ENCODE results near the gene ATP2A3. TPM values are rescaled to one million over a fixed set of nuclear protein-coding genes. Genes with fewer than 3 reads are reported as not detected.

The ATP2A3 gene
- total RNA-seq, 1 donor from 2014 or later: 20.9 TPM

DNA sequence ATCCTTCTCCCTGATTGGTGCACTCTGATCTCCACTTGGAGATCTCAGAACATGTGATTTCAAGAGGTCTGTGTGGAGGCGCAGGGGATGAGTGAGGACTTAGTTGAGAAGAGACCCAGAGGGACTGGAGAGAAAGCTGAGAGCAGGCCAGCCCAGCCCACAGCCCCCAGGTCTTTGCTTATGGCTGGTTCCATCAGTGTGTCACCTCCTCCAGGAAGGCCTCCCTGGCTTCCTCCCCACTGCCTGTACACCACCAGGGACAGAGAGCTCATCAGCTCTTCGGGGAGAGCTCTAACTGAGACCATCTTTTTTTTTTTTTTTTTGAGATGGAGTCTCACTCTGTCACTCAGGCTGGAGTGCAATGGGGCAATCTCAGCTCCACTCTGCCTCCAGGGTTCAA is 51.4 kb downstream of the ATP2A3 start:
- no peak for DNase-seq (ENCODE audit: low spot score)

DNA sequence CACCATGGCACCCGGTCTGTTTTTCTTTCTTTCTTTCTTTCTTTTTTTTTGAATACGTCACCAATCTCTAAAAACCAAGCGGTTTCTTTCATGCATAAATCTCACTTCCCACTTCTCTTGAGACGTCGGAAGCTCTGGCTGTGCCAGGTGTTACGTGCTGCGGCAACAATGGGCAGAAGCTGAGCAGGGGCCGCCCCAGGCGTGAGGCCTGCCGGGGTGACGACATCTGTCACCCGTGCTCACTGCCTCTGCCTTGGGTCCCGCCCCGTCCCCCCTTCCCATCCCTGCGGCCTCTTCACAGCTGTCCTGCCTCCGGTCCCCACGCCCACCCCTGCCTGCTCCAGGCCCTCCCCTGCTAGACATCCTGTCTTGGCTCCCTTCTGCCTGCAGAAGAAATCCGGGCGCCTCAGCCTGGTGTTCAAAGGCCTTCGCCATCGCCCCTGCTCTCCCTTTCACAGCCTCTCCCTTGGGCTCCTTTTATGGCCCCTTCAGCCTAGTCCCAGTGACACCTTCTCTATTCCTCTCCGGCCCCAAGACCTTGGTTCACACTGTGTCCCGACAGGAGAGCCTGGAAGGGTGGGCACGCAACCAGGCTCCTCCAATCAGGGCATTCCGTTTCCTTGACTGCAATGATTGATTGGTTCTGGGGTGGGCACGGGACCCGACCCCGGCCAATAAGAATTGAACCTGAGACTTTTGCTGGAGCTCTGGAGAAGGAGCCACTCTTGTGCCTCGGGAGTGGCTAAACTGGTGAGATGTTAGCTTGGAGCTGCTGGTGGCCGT is 52.8 kb downstream of the ATP2A3 start:
- no peak for DNase-seq (ENCODE audit: low spot score)

DNA sequence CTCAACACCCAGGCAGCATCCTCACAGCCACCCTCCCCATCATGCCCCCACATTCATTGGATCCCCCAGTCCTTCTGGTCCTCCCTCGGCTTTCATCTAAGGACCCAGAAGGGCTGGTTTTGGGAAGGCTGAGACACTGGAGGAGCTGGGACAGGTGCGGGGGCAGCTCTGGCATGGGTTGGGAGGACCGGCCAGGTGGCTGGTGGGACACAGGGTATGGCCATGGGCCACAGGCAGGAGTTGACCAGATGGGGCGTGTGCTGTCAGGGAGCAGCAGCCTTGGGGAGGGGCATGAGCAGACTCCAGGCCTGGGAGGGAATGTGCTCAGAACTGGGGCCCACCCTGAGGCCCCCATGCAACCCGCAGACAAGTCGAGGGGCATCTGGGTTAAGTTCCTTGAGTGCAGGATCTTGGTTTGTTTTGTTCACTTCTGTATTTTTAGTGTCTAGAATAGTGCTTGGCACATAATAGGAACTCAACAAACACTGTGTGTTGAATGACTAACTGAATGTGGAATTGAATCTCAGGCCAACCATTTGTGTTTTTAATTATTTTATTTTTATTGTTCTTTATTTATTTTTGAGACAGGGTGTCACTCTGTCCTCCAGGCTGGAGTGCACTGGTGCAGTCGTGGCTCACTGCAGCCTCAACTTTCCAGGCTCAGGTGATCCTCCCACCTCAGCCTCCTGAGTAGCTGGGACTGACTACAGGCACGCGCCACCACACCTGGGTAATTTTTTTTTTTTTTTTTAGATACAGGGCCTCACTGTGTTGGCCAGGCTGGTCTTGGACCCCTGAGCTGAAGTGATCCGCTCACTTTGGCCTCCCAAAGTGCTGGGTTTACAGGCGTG is 53.6 kb downstream of the ATP2A3 start:
- no peak for DNase-seq (ENCODE audit: low spot score)

DNA sequence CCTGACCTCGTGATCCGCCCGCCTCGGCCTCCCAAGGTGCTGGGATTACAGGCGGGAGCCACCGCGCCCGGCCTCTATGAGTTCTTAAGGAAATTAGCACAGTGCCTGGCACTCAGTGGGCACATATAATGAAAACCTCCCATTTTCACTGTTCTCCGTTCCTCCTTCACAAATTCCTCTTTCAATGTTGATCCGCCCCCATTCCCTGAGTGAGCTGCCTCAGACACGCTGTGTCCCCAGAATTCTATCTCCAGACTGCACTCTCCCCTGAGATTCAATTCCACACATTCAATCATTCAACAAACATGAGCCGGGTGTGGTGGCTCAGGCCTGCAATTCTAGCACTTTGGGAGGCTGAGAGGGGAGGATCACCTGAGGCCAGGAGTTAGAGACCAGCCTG is 55.0 kb downstream of the ATP2A3 start:
- DNase-seq (ENCODE audit: low spot score): no peak

DNA sequence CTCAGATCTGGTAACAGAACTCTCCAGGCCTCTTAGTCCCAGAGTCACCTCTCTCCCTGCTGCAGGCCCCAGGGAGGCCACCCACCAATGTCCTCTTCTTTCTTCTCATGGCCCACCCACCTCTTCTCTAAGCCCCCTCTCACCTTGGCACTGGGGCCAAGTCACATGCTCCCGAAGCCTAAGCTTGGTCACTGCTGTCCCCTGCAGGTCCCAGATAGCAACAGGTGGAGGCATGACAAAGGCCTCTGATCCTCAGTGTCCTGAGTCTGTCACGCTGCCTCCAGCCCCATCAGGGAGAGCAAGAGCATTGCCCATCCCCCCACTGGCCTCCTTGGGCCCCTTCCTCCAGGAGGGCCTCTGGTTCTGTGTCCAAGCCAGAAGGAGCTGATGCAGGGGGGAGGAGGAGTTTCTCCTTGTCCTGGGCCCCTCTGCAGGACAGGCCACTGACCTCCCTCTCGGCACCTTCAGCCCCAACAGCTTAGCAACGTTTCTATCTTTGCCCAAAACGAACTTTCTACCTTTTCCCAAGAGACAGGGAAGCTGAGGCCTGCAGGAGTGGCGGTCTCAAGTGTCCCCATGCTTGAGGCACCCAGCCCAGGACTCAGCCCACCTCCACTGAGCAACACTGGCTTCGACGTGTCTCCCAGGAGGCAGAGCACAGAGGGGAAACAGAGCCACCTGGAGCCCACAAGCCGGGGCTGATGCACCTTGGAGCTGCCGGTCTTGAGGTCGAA is 56.6 kb downstream of the ATP2A3 start:
- no peak for DNase-seq (ENCODE audit: low spot score)

DNA sequence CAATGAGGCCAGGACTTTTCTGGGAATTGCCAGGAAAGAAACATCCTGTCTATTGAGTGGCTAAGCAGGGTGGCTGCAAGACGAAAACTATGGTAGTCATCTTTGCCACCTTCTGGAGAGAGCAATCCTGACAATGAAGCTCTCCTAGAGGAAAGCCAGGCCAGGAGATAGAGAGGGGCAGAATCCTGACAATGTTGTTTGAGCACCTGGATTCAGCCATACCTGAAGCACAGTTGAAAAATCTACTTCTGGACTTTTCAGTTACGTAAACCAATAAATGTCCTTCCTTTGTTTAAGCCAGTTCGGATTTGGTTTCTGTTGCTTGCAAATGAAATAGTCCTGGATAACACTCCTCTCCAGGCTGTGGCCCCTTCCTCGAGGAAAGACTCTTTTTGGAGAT is 57.4 kb downstream of the ATP2A3 start:
- no peak for DNase-seq (ENCODE audit: low spot score)

DNA sequence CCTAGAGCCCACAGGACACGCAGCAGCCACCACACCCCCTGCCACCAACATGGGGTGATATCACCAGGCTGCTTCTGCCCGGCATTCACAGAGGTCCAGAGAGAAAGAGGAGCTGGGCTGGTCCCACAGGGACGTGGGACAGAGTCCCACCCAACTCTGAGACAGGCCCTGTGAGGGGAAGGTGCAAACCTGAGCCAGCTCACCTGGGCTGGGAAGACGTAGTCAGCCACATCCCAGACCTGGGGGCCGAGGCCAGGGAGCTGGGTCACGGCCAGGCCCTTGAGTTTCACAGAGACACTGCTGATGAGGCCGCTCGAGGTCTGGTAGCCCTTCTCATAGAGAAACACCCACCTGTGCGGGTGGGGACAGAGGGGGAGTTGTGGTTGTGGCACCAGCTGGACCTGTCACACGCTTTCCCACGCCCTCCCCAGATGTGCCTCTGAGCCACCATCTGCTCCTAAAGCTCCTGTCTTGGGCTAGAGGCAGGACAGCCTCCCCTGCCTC is 59.2 kb downstream of the ATP2A3 start:
- DNase-seq (ENCODE audit: low spot score): no peak

DNA sequence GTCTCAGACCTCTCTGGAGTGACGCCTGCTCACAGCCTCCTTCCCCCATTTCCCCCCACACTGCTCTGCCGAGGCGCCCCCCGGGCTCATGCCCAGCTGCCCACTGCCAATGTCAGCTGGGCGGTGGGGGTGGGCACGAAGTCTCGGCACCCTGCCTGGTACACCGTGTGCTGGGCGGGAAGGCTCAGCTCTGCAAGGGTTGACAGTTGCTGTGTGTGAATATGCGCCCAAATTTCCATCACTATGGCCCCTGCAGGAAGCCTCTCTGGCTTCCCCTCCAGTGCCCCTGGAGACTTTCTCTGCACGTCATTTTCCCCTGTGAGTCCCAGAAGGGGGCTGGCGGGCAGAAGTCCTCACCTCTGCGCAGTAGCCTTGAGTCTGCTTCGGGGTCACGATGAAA is 59.7 kb downstream of the ATP2A3 start:
- DNase-seq (ENCODE audit: low spot score): no peak

DNA sequence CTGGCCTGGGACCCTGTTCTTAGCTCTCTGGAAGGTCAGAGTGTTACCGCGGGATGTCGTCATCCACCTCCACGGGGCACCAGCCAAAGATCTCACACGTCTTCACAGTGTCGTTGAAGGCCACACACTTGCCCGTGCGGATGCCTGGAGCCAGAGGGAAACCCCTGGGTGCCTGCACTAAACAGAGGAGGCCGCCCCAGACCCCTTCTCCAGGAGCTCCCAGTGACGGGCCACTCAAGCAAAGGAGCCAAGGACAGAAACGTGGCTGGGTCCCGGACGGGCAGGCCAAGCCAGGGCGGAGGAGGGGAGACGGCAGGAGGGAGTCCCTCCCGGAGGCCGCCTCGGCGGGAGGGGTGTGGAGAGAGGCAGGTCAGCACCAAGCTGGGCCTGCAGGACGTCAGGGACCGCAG is 60.4 kb downstream of the ATP2A3 start:
- DNase-seq (ENCODE audit: low spot score): no peak

DNA sequence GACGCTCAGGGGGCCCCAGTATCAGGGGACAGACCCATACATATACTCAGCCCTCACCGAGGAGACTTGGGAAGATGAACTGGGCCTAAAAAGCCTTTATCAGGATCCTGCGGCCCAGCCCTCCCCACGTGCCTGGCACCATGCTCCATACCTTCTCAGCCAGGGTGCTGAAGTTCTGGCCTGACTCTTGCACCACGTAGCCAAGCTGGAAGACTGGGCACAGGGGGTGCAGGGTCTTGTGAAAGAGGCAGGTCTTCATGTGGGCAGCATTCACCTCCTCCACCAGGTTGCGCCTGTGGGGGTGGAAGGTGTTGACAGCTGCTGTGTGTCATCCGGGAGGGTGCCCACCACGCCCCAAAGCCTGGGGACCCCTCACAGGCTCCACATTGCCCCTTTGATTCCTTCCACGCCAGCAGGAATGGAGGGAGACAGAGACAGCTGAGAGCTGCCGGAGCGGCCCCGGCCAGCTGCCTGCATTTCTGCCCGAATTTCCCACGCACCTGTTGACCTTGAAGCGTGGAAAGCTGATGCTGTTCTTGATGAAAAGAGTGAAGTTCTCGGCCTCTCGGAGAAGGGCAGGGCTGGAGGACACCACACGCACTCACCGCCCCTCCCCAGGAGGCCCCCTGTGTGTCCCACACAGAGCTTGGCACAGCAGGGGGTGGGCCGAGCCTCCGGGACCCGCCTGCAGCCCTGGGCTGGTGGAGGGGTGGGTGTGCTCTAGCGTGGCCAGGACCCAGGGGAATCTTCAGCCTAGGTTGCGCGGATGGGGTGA is 61.0 kb downstream of the ATP2A3 start:
- no peak for DNase-seq (ENCODE audit: low spot score)

DNA sequence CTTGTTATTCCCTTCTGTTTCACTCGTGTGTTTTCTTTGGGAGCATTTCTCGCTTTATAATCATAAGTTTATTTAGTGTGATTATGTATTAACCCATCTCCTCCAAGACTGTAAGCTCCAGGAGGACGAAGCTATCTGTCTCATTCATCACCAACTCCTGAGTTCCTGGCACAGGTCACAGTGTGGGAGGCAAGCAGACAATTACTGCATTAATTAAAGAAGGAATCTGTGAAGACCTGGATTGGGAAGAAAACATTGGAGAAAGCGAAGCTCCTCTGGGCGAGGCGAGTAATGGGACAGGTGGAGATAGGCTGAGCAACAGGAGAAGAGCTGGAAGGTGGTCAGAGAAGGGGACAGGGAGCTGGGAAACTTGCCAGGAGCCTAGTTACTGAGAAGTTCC is 63.6 kb downstream of the ATP2A3 start:
- no peak for DNase-seq (ENCODE audit: low spot score)

DNA sequence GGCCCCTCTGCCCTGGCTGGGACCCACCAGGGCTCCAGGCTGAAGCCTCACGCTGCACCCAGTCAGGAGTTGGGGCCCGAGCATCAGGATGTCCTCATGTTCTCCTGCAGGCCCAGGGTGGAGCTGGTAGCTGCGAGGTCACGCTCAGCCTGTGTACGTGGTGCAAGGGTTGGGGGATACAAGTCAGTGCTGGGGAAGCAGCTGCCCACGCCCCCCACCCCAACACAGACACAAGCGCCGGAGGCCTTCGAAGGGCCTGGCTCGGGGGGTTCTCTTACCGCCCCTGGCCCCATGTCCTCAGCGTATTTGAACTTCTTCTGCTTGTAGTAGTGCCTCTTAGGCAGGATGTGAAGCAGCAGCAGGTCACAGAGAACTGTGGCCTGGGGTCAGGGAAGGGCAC is 66.5 kb downstream of the ATP2A3 start:
- DNase-seq (ENCODE audit: low spot score): no peak

DNA sequence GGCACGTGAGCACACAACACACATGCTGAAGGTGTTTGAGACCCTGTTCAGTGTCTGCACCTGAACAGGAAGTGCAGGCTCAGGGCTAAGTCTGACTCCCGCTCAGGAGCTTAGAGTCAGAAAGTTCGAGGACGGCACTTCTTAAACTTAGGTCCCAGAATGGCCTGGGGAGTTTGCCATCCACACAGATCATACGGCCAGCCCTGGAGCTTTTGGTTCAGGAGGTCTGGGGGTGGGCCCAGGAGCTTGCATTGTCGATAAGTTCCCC is 67.3 kb downstream of the ATP2A3 start:
- no peak for DNase-seq (ENCODE audit: low spot score)

DNA sequence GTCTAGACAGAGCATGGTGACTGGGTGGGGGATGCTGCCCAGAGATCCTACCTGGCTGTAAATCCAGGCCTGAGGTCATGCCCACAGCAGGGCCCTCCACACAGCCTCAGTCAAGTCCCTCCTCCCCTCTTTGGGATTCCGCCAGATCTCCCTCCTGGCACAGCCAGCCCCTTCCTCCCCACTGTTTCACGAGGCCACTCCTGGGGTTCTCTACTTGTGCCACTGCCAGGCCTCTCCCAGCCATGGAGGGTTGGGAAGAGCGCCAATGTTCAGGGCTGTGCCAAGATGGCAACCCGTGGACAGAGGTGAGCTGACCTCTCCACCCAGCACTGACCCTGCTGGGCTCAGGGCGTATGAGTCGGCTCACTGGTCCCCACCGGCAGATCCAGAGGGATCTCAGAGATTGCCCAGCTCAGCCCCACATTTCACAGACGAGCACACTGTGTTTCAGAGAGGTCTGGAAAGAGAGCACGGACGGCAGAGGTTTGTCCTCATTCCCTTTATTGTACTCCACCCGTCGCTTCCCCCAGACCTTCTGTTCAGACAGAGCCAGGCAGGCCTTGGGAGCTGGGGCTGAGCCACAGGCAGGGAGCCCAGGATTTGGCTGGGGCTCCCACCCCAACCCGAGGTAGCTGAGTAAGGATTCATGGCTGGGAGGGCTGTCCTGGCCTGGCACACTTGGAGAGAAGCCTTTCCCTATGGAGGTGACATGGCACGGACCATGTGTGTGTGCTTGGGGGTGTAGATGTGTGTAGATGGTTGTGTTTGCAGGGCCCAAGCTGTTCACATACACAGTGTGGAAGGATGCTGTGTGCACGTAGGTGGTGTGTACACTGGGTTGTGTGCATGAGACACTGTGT is 67.9 kb downstream of the ATP2A3 start:
- peak; percentile 70 for DNase-seq (ENCODE audit: low spot score)

DNA sequence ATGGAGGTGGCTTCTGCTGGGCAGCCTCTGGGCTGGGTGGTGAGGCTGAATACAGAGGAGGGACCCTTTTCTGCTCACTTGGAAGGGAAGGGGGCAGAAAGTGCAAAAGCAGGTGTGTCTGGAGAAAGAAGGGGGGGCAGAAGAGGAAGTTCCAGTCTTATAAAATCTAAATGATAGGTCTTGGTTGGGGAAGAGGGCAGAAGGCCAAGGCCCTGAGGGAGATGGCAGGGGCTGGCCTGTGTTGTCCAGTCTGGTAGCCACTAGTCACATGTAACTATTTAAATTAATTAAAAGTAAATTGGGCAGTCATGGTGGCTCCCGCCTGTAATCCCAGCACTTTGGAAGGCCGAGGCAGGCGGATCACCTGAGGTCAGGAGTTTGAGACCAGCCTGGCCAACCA is 68.9 kb downstream of the ATP2A3 start:
- no peak for DNase-seq (ENCODE audit: low spot score)

DNA sequence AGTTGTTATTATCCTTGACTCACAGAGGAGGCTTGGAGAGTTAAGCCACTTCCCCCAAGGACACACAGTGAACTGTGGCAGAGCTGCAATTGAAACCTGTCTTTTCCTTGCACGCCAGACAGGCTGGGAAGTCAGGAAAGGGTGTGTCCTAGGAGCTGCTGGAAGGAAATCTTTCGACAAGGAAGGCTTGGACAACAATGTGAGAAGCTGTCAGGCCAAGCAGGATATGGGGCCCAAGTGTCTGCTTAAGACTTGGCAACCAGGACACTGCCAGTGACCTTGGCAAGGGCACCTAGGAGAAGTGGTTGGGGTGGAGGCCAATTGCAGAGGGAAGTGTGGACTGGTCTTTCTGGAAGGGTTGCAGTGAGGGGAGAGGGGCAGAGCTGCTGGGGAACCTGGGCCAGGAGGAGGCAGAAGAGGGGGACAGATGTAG is 69.3 kb downstream of the ATP2A3 start:
- DNase-seq (ENCODE audit: low spot score): peak; percentile 75

DNA sequence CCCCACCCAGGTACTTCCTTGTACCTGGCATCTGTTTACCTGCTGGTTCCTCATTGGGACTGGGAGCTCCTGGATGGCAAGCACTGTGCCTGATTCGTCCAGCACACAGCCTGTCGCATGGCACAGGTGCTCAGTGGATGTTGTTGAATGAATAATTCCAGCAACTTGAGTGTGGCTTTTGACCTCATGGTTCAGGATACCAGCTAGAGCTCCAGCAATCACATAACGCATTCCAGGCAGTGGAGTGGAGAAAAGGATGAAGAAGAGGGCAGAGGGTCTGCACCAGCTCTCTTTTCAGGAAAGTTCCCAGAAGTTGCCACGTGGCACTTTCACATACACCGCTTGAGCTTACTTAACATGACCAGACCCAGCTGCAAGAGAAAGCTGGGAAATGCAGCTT is 70.0 kb downstream of the ATP2A3 start:
- DNase-seq (ENCODE audit: low spot score): no peak

DNA sequence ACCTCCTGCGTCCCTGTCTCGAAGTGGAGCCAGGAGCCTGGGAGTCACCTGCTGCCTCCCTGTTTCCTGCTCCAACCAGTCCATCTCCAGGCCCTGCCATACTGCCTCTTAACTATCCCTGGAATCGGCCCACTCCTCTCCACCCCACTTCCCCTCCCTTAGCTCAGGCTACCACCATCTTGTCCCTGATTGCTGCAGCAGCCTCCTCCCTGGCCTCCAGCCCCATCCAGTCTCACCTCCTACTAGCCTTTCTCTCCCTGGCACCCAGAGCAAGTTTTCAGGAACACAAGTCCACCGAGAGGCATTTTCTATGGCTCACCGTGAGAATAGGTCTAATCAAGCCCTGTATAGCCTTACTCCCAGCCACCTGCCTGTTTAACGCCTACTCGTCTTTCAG is 70.5 kb downstream of the ATP2A3 start:
- no peak for DNase-seq (ENCODE audit: low spot score)

DNA sequence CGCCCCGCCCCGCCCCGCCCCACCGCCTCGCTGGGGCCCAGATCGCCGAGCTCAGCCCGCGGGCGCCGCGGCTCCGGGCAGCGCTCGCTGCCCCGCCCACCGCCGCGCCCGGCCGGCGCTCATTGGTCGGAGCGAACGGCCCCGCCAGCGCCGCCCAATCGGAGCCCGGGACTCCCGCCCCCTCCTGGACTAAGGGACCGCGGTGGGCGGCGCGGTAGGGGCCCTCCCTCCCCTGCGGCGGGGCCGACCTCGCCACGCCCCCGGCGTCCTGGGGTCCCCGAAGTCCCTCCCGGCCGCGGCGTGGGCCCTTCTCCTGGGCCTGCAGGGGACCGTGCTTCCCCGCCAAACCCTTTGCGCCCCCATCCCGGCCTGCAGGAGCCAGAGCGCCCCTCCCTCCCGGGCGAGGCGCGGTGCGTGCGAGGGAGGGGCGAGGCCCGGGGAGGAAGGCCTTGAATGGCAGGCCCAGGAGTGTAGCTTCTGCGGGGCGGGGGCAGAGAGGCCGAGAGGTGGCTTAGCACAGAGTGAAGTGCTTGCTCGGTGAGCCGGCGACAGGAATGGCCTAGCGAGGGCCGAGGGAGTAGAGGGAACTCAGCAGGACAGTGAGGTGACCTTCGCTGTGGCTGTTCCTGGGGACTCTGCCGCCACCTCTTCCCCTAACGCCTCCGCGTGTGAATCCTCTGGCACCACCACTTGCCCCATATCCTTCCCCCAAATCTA is 71.1 kb downstream of the ATP2A3 start, which contains the start of gene CAMKK1:
CAMKK1 (minus strand) TSS at position 51 of the 717 bp plus-strand sequence. CDS start 7,366 bp downstream, outside the sequence.
- DNase-seq (ENCODE audit: low spot score): peak; percentile 94

Measured in umbilical cord (tissue), 2 donors.